K562 (cell line): ENCODE measurements around the gene TLCD5. TPM values are rescaled to one million over a fixed set of nuclear protein-coding genes. Genes with fewer than 3 reads are reported as not detected.

Source experiments
- JUND ChIP-seq, 2 experiments: IDR thresholded peaks; 2 replicates in 1 of 2; 3 replicates in 1 of 2; pipeline ENCODE4 v1.6.1; 2011; ENCODE audit warnings: borderline replicate concordance in 2 of 2, low read depth in 2 of 2, low read length in 2 of 2, improper control_type of control experiment in 1 of 2, missing biosample characterization in 1 of 2, missing genetic modification characterization in 1 of 2, missing genetic modification reagents in 1 of 2
- NR2C1 ChIP-seq, 2 experiments: fragments of 450-650 bp; IDR thresholded peaks; 2 replicates each; pipeline ENCODE4 v1.6.1; 2017; ENCODE audit warnings: mild to moderate bottlenecking in 2 of 2, antibody characterized with exemption in 1 of 2, inconsistent platforms in 1 of 2, missing compliant biosample characterization in 1 of 2, missing genetic modification characterization in 1 of 2
- NRF1 ChIP-seq, 2 experiments: fragments of 450-650 bp; IDR thresholded peaks in 1 of 2; conservative IDR thresholded peaks in 1 of 2; 2 replicates each; pipeline ENCODE4 v1.6.1; 2014; ENCODE audit warnings: mild to moderate bottlenecking in 2 of 2
- SUPT5H ChIP-seq: fragments of 450-650 bp; IDR thresholded peaks from 2 replicates; pipeline ENCODE4 v1.6.1; 2016
- TFAM ChIP-seq: fragments of 250-450 bp; sonication (Bioruptor Pico); conservative IDR thresholded peaks from 2 replicates; pipeline ENCODE4 v1.5.0; 2021; ENCODE audit warnings: mild to moderate bottlenecking, moderate library complexity
- TOE1 ChIP-seq, 2 experiments: fragments of 450-650 bp in 1 of 2; sonication (generic) in 1 of 2; formaldehyde crosslinking in 1 of 2; IDR thresholded peaks; 2 replicates each; pipeline versions ENCODE4 v1.7.1 to v1.8.0; 2016 to 2022; ENCODE audit warnings: borderline replicate concordance in 2 of 2, mild to moderate bottlenecking in 2 of 2, antibody characterized with exemption in 1 of 2, inconsistent platforms in 1 of 2, low read depth in 1 of 2, missing genetic modification reagents in 1 of 2, moderate library complexity in 1 of 2
- TSC22D4 ChIP-seq: fragments of 450-650 bp; IDR thresholded peaks from 2 replicates; pipeline ENCODE4 v1.6.1; 2016; ENCODE audit warnings: missing genetic modification characterization, missing biosample characterization, control low read depth
- ZSCAN29 ChIP-seq: fragments of 450-650 bp; IDR thresholded peaks from 2 replicates; pipeline ENCODE4 v1.6.1; 2017
- polyA plus RNA-seq, 8 experiments: library from polyadenylated mRNA; depleted of rRNA in 4 of 8; stranded (reverse) in 5 of 8; unstranded in 3 of 8; fragments of >200 nt; fragmentation: Nextera tagmentation in 2 of 8; fragmentation: Illumina TruSeq in 1 of 8; extraction: Ambion mirVana in 2 of 8; extraction: Trizol in 1 of 8; gene quantifications; 2 replicates each; pipeline versions ENCODE4 v1.2.1 to v1.2.3, GENCODE V29; 2011 to 2014; ENCODE audit warnings: inconsistent platforms in 1 of 8, missing spikeins in 1 of 8
- total RNA-seq, 7 experiments: library from RNA; depleted of rRNA in 6 of 7; stranded (reverse); fragments of >200 nt in 6 of 7; fragmentation: Illumina TruSeq in 2 of 7; extraction: Trizol in 2 of 7; gene quantifications; 2 replicates each; pipeline versions ENCODE4 v1.2.1 to v1.2.3, GENCODE V29; 2011 to 2021; ENCODE audit warnings: low replicate concordance in 1 of 7
- TF ChIP-seq, protein P1 (sequence below), 2 experiments: fragments of 450-650 bp; formaldehyde crosslinking in 1 of 2; IDR thresholded peaks; 2 replicates each; pipeline versions ENCODE4 v1.4.0 to v1.6.1; 2014 to 2020; ENCODE audit warnings: mild to moderate bottlenecking in 2 of 2, borderline replicate concordance in 1 of 2, low read depth in 1 of 2
- TF ChIP-seq, protein P2 (sequence below): fragments of 250-450 bp; sonication (Bioruptor Pico); IDR thresholded peaks from 2 replicates; pipeline ENCODE4 v1.5.0; 2021
- TF ChIP-seq, protein P3 (sequence below): fragments of 250-450 bp; sonication (Bioruptor Pico); IDR thresholded peaks from 2 replicates; pipeline ENCODE4 v1.8.0; 2022; ENCODE audit warnings: inconsistent platforms, mild to moderate bottlenecking, moderate library complexity, borderline replicate concordance
- TF ChIP-seq, protein P4 (sequence below): fragments of 450-650 bp; IDR thresholded peaks from 2 replicates; pipeline ENCODE4 v1.6.1; 2014; ENCODE audit warnings: low read depth, mild to moderate bottlenecking, moderate library complexity, borderline replicate concordance

The TLCD5 gene
- total and polyA plus RNA-seq, 9 of the 15 experiments (the other 6 are each of a cell fraction or from before 2014, with no cell fraction given), result 0.94 to 5.1 (median 1.6) TPM

DNA sequence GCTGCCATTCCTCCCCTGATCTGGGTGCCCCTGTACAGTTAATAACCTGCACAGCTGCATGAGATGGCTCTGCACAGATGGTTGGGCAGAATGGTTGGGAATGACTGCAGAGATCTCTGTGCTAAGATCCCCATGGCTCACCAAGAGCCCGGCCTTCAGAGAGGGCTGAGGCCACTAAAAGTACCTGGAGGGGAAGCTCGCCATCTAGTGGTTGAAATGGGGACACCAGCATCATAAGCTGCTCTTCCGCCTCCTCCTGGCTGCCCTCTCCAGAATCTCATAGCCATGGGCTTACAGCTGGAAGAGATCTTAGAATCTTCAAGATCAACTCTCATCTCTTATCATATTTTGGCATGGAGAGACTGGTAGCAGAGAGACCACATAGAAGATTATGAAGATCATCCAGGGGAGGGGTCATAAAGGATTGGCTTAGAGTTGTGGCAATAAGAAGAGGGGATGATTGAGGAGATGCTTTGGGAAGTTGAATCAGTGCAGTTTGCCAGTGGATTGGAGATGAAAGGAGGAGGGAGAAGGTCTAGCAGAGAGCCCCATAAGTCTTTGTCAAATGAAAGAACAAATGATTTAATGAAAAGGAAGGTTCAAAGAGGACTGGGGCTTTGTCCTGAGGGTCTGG is 22.0 kb upstream of the TLCD5 start (continued):
- TF ChIP-seq ZSCAN29, result no peak
- TF ChIP-seq, protein P1, sequence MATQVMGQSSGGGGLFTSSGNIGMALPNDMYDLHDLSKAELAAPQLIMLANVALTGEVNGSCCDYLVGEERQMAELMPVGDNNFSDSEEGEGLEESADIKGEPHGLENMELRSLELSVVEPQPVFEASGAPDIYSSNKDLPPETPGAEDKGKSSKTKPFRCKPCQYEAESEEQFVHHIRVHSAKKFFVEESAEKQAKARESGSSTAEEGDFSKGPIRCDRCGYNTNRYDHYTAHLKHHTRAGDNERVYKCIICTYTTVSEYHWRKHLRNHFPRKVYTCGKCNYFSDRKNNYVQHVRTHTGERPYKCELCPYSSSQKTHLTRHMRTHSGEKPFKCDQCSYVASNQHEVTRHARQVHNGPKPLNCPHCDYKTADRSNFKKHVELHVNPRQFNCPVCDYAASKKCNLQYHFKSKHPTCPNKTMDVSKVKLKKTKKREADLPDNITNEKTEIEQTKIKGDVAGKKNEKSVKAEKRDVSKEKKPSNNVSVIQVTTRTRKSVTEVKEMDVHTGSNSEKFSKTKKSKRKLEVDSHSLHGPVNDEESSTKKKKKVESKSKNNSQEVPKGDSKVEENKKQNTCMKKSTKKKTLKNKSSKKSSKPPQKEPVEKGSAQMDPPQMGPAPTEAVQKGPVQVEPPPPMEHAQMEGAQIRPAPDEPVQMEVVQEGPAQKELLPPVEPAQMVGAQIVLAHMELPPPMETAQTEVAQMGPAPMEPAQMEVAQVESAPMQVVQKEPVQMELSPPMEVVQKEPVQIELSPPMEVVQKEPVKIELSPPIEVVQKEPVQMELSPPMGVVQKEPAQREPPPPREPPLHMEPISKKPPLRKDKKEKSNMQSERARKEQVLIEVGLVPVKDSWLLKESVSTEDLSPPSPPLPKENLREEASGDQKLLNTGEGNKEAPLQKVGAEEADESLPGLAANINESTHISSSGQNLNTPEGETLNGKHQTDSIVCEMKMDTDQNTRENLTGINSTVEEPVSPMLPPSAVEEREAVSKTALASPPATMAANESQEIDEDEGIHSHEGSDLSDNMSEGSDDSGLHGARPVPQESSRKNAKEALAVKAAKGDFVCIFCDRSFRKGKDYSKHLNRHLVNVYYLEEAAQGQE (IDR thresholded peaks at IDR 0.05; ENCODE audit: borderline replicate concordance), result peak; percentile 73
- TF ChIP-seq, protein P1 (CRISPR knock-in tag; IDR thresholded peaks at IDR 0.05; ENCODE audit: low read depth), result no peak
- no peak for TF ChIP-seq TFAM (CRISPR knock-in tag)
- TF ChIP-seq JUND (IDR thresholded peaks at IDR 0.05; ENCODE audit: borderline replicate concordance, low read depth, low read length), result peak; percentile 22; the same call in 1 of the 2 replicates
- TF ChIP-seq JUND (tag; IDR thresholded peaks at IDR 0.05; ENCODE audit: borderline replicate concordance, low read depth, low read length), result no peak
- TF ChIP-seq, protein P2, sequence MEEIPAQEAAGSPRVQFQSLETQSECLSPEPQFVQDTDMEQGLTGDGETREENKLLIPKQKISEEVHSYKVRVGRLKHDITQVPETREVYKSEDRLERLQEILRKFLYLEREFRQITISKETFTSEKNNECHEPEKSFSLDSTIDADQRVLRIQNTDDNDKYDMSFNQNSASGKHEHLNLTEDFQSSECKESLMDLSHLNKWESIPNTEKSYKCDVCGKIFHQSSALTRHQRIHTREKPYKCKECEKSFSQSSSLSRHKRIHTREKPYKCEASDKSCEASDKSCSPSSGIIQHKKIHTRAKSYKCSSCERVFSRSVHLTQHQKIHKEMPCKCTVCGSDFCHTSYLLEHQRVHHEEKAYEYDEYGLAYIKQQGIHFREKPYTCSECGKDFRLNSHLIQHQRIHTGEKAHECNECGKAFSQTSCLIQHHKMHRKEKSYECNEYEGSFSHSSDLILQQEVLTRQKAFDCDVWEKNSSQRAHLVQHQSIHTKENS, result no peak
- no peak for TF ChIP-seq TSC22D4 (tag)
- TF ChIP-seq, protein P3, sequence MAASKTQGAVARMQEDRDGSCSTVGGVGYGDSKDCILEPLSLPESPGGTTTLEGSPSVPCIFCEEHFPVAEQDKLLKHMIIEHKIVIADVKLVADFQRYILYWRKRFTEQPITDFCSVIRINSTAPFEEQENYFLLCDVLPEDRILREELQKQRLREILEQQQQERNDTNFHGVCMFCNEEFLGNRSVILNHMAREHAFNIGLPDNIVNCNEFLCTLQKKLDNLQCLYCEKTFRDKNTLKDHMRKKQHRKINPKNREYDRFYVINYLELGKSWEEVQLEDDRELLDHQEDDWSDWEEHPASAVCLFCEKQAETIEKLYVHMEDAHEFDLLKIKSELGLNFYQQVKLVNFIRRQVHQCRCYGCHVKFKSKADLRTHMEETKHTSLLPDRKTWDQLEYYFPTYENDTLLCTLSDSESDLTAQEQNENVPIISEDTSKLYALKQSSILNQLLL (CRISPR knock-in tag), result no peak
- TF ChIP-seq TOE1 (IDR thresholded peaks at IDR 0.05; ENCODE audit: borderline replicate concordance), result no peak
- TF ChIP-seq TOE1 (CRISPR knock-in tag; IDR thresholded peaks at IDR 0.05; ENCODE audit: borderline replicate concordance, low read depth), result no peak
- TF ChIP-seq NR2C1 (IDR thresholded peaks at IDR 0.05), result no peak
- TF ChIP-seq NR2C1 (tag; IDR thresholded peaks at IDR 0.05), result no peak
- TF ChIP-seq, protein P4, sequence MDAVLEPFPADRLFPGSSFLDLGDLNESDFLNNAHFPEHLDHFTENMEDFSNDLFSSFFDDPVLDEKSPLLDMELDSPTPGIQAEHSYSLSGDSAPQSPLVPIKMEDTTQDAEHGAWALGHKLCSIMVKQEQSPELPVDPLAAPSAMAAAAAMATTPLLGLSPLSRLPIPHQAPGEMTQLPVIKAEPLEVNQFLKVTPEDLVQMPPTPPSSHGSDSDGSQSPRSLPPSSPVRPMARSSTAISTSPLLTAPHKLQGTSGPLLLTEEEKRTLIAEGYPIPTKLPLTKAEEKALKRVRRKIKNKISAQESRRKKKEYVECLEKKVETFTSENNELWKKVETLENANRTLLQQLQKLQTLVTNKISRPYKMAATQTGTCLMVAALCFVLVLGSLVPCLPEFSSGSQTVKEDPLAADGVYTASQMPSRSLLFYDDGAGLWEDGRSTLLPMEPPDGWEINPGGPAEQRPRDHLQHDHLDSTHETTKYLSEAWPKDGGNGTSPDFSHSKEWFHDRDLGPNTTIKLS, result 0 out of 2 replicates have a peak, but pooled peaks have one; percentile 22
- no peak for TF ChIP-seq NRF1 (conservative IDR thresholded peaks at IDR 0.05 in 1 of 2, IDR thresholded peaks at IDR 0.05 in 1 of 2)
- no peak for TF ChIP-seq SUPT5H
